Activated CD4-positive, alpha-beta T cell treated with anti-CD3 and anti-CD28 coated beads for 48 hours (primary cell): ENCODE measurements around the gene CLSTN2.

ENCODE experiments used
- DNase-seq: peaks from one replicate; pipeline ENCODE4 v3.0.0-alpha.2; 2020

CLSTN2 gene

DNA sequence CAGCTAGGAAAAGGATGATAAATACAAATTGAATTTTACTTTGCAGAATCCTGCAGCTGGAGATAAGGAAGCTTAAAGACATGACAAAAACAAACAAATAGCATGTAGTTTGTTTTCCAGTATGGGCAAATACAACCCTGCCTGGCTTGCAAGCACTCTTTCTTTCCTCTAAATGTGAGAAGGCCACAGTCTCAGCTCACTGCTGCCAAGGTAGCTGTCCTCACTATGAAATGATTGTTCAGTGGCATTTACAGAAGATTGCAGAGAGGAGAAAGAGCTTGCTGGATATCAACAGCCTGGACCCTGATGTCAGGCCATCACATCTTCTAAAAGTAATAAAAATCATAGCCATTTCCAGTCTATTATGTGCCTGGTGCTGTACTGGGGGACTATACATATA lies 262.0 kb downstream of the CLSTN2 start:
- DNase-seq: no peak

DNA sequence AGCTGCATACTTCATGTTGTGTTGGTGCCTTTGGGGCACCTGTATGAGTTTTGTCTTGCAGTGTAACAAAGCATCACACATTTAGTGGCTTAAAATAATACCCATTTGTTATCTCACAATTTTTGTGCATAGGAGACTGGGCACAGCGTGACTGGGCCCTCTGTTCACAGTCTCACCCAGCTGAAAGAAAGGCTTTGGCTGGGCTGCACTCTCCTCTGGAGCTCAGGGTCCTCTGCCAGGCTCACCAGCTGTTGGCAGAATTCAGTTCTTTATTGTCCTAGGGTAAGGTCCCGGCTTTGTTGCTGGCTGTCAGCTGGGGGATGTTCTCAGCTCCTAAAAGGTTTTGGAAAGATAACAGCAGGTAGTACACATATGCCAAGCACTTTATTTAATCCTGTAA lies 263.3 kb downstream of the CLSTN2 start:
- DNase-seq: no peak

DNA sequence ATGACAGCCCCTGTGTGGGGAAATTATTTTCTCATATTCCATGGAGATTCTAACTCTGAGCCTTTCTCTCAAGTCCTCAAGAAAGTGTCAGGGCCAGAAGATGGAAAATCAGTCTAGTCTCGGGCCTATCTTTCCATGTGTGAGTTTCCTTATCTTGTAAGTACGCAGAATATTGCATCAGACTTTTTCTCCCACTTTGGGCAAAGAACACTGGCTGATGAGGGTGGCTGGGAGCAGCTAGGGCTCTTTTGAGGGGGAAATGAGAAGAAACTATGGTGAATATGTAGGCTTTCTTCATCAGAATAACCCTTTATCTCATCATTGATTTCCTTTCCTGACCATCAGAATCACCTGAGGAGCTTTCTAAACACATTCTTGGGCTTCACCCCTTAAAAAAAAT lies 264.0 kb downstream of the CLSTN2 start:
- DNase-seq: no peak

DNA sequence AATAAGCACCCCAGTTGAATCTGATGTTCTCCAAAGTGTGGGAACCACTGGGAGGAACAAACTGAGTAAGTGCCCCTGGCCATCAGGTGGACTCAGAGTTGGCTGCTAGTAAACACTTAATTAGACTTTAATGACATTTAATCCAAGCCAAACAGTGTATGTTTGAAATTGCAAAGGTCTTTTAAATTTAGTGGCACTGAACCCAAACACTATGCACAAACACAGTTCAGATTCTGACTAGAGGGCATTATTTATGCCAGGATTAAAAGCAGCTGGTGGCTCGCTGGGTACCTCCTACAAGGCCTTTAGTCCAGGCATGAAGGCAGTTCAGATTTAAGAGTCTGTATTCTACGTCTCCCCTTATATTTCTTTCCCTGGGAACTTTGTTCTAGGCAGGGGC lies 264.8 kb downstream of the CLSTN2 start:
- no peak for DNase-seq

DNA sequence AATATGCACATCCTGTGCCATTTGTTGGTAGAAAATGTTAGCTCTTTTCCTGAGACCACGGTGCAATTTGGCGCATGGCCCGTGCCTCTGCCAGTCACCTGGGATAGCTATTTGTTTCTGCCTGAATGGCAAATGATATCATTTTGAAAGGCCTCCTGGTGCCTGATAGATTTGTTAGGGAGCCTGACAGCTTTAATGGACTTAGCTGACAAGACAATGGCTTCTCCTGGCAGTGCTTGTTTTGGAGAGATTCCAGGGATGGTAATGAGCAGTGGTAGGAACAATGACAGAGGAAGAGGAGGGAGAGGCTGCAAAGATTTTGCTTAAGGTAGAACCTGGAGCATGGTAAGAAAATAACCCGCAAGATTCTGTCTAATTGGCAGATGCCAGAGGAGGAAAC lies 268.5 kb downstream of the CLSTN2 start:
- DNase-seq: no peak

DNA sequence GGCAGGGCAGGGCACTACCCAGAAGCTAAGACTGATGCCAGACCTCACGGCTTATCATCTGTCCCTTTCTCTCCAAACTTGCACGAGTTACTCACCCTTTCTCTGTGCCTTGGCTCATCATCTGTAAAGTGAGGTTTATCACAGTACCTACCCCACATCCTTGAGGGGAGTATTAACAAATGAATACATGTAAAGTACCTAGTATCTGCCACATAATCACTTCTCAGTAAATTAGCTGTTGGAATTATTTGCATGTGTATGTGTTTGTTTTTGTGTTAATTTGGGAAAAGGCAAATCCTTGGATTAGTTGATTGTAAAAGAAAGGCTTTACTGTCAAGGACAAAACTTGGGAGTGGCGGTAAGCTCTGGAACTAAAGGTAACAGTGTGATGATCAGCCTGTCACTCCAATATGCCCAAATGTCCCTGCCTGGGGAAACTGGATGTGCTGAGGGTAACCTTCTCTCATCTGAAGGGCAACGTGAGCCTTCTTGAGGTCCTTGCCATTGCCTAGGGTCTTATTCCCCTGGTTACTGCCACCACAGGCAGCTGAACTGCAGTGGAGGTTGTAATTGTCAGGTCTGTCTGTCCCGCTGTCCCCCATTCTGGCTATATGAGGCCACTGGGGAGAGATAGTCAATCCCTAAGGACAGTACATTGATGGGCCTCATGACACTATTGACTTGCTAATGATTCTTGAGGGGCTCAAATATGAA lies 269.4 kb downstream of the CLSTN2 start:
- no peak for DNase-seq

DNA sequence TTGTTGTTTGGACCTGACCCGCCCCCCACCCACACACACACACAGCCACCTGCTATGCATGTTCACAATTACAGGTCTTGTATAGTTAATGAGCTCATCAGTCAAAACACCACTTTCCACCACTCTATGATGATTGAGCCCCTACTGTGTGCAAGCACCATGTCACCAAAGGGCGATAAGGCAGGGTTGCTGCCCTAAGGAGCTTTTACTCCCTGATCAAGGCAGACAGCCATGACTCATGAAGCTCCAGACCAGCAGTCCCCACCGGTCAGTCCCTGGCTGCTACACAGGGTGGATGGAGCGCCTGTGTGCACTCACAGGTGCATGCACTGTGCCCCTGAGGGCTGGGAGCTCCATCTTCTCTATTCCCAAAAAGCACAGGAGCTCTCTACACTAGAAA lies 270.6 kb downstream of the CLSTN2 start:
- no peak for DNase-seq

DNA sequence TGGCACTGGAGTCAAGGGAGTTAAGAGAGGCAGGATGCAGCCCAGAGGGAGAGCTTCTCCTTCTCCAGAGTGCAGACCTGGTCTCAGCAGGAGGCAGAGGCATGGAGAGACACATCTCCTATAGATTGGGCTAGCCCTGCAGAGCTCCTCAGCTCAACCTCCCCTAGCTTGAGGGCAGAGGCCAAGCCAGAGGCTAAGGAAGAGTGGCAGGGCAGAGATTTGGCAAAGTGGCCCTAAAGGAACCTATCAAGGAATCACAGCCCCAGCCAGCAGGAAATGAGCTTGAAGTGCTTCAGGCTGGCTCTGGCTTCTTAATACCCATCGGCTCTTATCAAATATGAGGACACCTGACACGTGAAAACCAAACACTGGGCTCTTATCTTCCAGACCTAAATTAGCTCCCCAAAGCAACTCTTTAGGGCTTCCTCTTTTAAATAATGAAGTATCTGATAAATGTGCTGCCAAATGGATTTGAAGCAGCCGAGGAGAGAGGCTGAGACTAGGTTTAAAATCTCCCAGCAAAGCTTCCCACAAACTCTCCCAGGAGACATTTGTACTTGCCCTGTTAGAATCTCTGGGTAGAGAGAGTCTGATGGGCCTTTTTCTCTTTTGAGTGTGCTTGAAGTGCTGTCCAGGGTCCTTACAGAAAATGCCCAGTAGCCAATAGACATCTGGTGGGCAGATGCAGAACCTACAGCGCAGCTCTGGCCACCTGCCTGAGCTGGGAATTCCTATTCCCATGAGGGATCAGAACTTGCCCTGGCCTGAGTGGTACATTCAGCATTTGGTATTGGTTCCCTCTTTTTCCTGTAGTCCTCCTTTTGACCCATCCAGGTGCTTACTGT lies 271.4 kb downstream of the CLSTN2 start:
- DNase-seq: no peak

DNA sequence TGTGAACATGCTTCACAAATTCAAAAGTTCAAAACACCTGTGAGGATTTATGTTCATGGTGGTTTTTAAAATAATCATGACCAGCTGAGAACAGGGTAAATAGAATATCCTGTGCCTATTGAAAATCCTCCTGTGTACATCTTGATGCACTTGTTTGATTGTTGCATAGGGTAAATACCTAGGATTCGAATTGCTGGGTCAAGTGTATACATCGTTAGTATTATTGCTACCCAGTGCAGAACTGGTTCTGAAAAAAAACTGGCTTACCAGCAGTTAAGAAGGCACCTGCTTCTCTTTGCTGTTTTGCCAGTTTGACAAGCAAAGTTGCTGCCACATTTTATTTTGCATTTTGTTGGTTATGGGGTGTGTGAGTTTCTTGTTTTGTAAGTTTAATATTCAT lies 272.6 kb downstream of the CLSTN2 start:
- DNase-seq: no peak

DNA sequence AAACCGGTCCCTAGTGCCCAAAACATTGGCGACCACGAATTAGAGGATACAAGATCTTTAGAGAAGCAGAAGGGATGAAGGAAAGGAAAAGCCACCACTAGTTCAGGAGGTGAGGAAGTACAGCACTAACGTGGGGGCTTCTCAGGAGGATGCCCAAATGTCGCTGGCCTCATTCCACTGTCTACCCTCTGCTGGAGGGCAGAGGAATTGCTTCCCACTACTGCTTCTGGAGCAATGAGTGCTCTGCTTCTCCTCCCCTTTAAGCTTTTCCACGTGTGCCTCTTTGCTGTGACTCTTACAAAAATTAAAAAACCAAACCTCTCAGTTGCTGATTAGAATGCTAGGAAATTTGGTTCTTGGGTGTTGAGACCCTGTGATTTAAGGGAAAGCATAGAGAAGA lies 281.3 kb downstream of the CLSTN2 start:
- DNase-seq: no peak

DNA sequence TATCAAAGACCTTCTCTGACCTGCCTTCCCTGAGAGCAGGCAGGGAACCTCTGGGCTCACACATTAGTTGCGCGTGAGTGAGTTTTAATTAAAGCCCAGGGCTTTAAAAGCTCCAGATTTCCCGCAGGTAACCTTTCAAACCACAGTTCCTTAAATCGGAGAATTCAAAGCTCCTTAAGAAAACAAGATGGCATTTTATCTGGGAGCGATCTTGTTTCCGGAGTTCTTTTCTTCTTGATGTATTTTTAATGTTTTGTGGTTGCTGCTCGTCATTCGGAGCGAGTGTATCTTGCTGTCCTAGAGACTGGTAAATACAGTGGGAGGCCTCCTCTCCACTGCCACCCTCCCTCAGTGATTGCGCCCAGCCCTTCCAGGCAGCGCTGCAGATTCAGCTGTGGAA lies 284.3 kb downstream of the CLSTN2 start:
- DNase-seq: no peak

DNA sequence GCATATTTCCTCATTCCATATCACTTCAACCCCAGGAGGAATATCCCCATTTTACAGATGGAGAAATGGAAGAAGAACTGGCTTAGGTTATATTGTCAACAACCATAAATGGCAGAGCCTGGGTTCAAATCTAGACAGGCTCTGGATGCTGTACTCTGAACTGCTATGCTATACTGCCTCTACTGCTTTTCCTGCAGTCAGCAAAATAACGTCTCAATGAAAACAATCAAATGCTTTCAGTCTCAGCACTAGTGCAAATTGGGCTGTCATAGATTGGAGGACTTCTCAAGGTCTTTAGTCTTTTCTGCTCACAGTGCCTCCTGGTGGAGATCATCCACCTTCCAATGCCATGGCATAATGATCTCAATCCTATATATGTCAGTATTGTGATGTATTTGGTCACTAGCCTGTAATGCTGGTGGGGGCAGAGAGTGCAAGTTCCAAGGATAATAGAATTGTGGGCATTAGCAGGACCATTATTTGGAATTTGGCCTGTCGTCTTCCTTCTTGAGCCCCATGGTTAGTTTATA lies 285.0 kb downstream of the CLSTN2 start:
- no peak for DNase-seq

DNA sequence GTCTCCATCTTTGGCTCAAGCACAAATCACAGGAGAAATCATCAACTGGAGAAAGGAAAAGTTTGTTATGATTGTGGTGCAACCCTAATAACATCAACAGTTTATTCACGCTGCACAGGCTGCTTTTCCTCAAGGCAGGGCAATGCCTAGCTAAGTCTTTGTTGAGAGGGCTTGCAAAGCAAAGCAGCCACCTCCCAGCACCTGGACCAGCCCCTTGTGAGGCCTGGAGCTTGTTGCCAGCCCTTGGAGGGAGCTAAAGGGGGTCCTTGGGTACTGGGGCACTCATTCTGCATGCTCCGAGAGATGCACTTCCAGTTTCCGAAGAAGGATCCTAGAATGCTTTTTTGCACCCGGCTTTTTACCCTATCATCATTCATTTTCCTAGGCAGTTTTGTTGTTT lies 288.2 kb downstream of the CLSTN2 start:
- DNase-seq: no peak

DNA sequence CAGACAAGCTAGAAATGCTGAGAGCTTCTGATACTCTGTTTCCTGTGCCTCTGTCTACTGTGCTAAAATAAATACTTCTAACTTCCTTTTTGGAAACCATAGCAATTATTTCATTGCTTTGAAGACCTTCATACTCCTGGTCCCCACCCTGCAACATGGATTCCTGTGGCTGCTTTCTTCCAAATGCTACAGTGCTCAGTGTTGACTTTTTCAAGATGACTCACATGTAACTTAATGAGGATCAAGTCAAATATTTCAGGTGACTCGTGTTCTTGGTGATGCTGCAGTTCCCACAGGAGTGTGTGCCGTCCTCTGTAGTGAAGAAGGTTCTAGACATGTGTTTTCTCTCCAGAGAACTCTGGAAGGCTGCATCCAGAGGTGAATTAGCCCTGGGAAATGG lies 288.6 kb downstream of the CLSTN2 start:
- no peak for DNase-seq

DNA sequence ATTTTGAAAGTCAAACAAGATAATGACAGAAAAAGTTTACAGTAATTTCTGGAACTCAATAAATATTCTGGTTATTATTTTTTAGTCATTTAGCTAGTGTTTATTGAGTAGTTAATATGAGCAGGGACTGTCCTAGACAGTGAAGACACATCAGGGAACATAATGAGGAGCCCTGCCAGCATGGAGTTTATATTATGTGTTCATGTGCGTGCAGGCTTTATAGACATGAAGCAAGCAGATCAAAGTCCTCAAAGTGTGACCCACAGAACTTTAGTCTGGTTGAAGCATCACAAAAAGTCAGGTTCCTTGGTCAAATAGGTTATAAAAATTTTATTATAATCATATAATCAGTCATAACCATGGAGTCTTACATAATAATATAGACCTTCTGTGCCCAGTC lies 289.3 kb downstream of the CLSTN2 start:
- no peak for DNase-seq

DNA sequence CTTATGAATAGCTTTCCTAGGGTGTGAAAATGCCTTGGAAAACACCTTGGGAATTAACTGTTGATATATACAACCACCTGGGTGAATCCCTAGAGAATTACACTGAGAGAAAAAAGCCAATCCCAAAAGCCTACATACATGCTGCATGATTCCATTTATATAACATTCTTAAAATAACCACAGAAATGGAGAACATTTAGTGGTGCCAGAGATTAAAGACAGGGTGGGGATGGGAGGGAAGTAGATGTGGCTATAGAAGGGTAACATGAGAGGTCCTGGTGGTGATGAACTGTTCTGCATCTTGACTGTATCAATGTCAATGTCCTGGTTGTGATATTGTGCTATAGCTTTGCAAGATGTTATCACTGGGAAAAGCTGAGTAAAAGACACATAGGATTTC lies 291.0 kb downstream of the CLSTN2 start:
- no peak for DNase-seq

DNA sequence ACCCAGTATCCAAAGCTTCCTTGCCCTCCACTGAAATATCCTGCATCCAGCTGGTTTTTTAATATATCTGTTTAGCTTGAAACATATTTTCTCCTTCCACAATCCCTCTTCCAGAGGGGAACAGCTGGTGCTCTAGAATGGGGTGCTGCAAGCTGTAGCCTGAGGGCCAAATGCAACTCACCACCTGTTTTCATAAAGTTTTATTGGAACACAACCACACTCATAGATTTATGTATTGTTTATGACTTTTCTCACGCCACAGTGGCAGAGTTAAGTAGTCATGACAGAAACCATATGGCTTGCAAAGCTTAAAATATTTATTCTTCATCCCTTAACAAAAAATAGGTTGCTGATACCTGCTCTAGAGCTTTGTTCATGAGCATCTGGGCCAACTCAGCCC lies 298.7 kb downstream of the CLSTN2 start:
- DNase-seq: no peak

DNA sequence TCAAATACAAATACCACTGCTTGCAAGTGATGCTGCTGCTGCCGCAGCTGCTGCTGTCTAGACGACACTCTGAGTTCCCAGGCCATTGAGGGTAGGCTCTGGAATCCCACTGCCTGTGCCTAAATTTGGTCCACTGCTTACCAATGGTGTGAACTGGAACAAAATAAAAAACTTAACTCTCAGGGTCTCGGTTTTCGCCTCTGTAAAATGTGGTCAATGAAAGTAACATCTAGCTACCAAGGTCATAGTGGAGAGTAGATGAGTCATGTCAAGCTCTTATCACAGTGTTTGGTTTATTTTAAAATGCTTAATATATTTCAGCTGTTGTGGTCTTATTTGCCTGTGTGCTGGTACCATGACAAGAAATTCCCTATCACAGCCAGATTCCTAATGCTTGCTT lies 299.3 kb downstream of the CLSTN2 start:
- no peak for DNase-seq

DNA sequence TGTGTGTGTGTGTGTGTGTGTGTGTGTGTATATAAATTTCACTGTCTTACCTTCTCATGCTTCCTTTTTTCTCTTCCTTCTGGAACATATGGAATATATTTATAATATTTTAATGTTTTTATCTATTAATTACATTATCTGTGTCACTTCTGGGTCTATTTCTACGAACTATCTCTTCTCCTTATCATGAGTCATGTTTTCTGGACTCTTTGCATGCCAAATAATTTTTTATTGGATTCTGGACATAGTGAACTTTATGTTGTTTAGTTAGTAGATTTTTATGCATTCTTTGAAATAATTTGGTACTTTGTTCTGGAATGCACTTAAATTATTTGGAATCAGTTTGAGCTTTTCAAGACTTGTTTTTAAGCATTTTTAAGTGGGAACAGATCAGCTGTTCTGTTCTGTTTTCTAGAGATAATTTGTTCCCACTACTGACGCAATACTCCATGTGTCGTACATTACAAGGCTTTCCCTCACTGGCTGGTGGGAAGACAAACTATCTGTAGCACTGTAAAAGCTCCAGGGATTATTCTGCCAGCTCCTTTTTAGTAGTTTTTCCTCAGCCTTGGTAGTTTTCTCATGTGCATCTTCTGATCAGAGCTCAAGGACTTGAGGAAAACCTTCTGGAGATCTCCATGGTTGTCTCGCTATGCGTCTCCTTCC lies 302.0 kb downstream of the CLSTN2 start:
- DNase-seq: no peak

DNA sequence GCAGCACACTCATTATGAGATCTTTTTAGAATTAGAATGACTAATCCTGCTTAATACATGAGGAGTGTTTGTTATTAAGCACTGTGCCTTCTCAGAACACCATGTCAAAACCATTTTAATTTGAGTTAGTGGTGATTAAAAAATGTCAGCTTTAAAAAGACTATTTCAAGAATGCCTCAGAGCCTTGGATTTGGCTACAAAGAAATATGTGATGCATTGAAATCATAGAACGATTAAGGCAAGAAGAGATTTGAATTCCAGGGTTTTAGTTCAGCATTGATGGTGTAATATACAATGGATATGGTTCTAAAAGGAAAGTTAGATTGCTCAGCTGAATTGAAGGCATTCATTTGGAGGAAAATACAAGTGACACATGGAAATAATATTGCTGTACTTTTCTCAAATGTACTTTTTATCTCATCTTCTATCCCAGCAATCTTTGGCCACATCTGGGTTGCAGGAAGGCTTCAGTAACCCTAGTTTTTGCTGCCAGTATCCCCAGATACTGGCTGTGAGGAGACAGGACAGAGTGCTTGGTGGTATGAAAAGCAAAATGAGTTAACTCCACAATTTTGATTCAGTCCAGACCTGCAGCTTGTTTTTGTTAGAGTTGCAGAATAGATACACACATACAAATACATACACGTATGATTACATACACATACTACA lies 303.8 kb downstream of the CLSTN2 start:
- no peak for DNase-seq

DNA sequence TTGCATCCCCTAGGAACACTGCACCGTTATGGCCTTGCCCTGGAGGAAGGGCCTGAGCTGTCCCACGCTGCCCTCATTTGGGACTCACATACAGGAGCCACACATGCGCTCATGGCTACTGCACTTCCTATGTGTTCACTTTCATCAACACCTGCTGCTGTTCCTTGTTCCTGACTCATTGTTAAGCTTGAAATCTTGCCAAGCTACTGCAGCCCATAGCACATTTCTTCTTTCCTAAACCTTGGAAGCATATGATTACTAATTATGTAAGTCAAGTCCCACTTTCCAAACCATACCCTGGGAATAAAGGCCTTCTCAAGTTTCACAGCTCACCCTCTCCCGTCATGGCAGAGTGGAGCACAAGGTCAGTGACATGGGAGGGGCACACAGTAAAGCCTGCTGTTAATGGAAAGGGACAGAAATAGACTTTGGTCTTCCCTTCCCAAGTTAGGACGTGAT lies 307.9 kb downstream of the CLSTN2 start:
- no peak for DNase-seq

DNA sequence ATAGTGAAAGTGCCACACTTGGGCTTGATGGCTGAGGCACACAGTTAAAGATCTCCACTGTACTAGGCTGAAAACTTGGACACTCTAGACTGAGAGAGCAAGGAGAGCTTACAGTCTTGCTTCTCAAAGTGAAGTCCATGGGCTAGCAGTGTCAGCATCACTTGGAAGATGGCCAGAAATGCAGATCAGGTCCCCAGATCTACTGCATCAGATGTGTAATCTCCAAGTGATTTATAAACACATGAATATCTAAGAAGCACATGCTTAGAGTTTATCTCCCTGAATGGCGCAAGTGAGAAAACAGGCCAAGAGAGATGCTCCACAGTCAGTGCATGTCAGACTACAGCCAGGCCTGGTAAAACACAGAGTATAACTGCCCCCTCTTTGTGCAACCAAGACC lies 308.6 kb downstream of the CLSTN2 start:
- no peak for DNase-seq

DNA sequence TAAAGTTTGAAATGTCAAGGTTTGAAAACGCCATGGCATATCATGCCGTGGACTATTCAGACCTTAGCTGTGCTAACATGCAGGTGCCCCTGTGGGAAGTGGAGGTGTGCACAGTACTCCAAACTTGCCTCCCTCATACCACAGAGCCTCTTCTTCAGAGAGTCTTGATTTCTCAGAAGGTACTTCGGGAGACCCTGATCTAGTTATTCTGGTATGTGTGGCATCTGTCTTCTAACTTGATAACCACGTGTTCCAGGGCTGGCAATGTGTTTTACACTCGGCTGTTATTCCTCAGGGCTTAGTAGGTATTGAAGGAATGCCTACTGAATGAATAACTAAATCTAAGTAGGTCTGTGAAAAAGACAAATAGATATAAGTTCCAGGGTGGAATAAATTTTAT lies 309.9 kb downstream of the CLSTN2 start:
- no peak for DNase-seq
